ENCODE measurements around the gene HOXA7. TPM values are rescaled to one million over a fixed set of nuclear protein-coding genes. Genes with fewer than 3 reads are reported as not detected.

HOXA7 gene
- total and polyA plus RNA-seq, 9 donors, result 0.23 to 4.5 (median 0.75) TPM

DNA sequence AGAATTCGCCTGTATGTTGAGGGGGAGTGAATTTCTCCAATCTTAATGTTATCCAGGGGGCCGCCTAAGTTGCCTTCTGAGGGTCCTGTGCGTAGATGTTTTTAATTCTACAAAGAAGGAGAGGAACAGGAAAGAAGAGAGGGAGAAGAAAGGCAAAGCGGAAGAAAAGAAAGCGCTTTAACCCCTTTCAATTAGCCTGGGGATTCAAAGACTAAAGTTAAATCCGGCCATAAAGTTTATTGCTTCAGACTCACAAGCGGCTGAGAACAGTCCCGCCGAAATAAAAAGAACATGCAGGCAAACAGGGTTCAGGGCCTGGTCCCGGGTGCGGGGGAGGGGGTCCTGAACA, 17.5 kb downstream of the HOXA7 start:
- H3K27ac ChIP-seq, result no peak overlapping the region
- peak overlapping the region; percentile 24 for H3K4me3 ChIP-seq
- no peaks in the 10 kb centered on the region for H3K36me3 ChIP-seq
- 65 to 87% (median 68%) methylated on average over 11 of the region's 11 CpGs for WGBS, 3 donors
- intact Hi-C loops (cut with DNase I), result no loop called here
- DNase-seq, result no peak
- peaks cover 1% of the 10 kb centered on the region for H3K4me1 ChIP-seq (ENCODE audit: insufficient read depth)
- TF ChIP-seq EP300 (IDR thresholded peaks at IDR 0.05) (no peak), POLR2A (IDR thresholded peaks at IDR 0.05) (no peak)
- TF ChIP-seq, protein P1, sequence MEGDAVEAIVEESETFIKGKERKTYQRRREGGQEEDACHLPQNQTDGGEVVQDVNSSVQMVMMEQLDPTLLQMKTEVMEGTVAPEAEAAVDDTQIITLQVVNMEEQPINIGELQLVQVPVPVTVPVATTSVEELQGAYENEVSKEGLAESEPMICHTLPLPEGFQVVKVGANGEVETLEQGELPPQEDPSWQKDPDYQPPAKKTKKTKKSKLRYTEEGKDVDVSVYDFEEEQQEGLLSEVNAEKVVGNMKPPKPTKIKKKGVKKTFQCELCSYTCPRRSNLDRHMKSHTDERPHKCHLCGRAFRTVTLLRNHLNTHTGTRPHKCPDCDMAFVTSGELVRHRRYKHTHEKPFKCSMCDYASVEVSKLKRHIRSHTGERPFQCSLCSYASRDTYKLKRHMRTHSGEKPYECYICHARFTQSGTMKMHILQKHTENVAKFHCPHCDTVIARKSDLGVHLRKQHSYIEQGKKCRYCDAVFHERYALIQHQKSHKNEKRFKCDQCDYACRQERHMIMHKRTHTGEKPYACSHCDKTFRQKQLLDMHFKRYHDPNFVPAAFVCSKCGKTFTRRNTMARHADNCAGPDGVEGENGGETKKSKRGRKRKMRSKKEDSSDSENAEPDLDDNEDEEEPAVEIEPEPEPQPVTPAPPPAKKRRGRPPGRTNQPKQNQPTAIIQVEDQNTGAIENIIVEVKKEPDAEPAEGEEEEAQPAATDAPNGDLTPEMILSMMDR (IDR thresholded peaks at IDR 0.05), result no peak
- H3K9me3 ChIP-seq, result no peaks in the 10 kb centered on the region
- H3K27me3 ChIP-seq, result no peaks in the 10 kb centered on the region

DNA sequence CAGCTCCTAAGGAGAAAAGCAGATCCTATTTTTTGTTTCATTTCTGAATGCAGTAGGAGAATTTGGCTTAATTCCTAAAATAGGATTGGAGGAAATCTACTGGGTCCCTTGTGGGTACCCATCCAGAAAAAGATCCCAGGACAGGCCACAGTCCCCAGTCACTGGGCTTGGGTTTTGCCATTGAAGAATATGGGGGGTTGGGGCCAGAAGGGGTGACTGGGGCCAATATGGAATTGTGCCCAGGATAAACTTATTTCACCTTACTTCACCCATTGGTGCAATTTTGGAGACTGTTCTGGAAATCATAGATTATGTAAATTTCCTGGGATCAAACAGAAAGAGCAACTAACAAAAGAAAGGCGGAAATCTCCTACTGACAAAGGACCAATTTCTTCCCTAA, 18.0 kb downstream of the HOXA7 start:
- H3K36me3 ChIP-seq, result no peaks in the 10 kb centered on the region
- DNase-seq, result no peak
- intact Hi-C loops (cut with DNase I), result no loop called here
- WGBS, 3 donors, result 95 to 97% (median 95%) methylated on average over 1 of the region's 1 CpG
- no peaks in the 10 kb centered on the region for H3K27me3 ChIP-seq
- no peaks in the 10 kb centered on the region for H3K9me3 ChIP-seq
- H3K4me3 ChIP-seq, result no peak overlapping the region
- no peak overlapping the region for H3K27ac ChIP-seq
- TF ChIP-seq EP300 (IDR thresholded peaks at IDR 0.05), result no peak
- no peak for TF ChIP-seq POLR2A (IDR thresholded peaks at IDR 0.05)
- TF ChIP-seq, protein P1 (IDR thresholded peaks at IDR 0.05), result no peak
- no peaks in the 10 kb centered on the region for H3K4me1 ChIP-seq (ENCODE audit: insufficient read depth)

DNA sequence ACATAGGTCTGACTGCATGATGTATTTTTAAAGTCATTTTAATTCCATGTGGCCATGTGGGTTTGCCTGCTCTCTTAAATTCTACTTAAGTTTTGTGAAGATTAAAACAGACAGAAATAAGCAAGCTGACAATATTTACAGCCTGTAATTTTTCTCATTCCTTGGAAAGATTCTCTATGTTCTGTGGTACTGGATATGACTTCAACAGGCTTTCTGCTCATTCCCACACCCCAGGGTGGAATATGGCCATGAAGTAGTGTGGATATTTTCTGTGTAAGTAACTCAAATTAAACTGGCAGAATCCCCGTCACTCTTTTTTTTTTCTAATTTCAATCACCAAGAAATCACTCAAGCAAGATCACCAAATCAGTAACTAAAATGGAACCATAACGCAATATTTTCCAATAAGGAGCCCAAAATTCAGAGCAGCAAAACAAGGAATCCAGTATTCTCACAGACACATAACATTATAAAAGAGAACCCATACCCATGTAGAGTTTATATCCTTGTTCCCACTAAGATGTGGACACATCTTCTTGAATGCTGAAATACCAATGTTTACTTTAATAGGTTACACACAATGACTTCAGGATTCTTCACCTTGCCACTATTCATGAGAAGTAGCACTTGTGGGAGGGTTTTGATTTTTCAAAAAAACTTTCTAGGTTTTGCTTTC, 18.7 kb downstream of the HOXA7 start:
- H3K4me3 ChIP-seq, result no peak overlapping the region
- H3K27ac ChIP-seq, result no peak overlapping the region
- no peaks in the 10 kb centered on the region for H3K9me3 ChIP-seq
- TF ChIP-seq EP300 (IDR thresholded peaks at IDR 0.05) (no peak), POLR2A (IDR thresholded peaks at IDR 0.05) (no peak)
- TF ChIP-seq, protein P1 (IDR thresholded peaks at IDR 0.05), result no peak
- no peak for DNase-seq
- no peaks in the 10 kb centered on the region for H3K36me3 ChIP-seq
- intact Hi-C loops (cut with DNase I), result no loop called here
- 82 to 89% (median 85%) methylated on average over 2 of the region's 2 CpGs for WGBS, 3 donors
- H3K27me3 ChIP-seq, result no peaks in the 10 kb centered on the region
- H3K4me1 ChIP-seq (ENCODE audit: insufficient read depth), result no peaks in the 10 kb centered on the region

DNA sequence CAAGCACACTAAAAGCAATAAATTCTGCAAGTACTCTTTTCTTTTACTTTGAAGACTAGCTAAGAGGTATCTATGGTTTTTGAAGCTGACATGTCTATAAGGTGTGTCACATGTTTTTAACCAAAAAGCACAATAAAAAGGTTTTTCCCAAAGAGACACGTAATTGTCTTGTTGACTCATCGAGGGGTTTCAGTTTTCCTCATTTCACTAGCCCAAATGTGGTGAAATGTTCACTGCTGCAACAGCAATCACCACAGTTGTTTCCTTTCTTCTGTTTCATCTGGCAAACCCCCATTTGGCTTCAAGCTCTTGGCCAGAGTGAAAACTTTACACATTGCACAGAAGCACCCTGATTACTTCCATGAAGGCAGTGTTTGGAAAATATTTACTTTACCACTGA, 22.1 kb downstream of the HOXA7 start:
- Histone ChIP-seq H3K27ac (no peak overlapping the region), H3K9me3 (no peaks in the 10 kb centered on the region), H3K4me3 (no peak overlapping the region), H3K36me3 (no peaks in the 10 kb centered on the region), H3K4me1 (ENCODE audit: insufficient read depth) (peaks cover 6% of the 10 kb centered on the region), H3K27me3 (no peaks in the 10 kb centered on the region)
- WGBS, 3 donors, result 33 to 48% (median 45%) methylated on average over 2 of the region's 2 CpGs
- TF ChIP-seq, protein P1 (IDR thresholded peaks at IDR 0.05), result no peak
- TF ChIP-seq EP300 (IDR thresholded peaks at IDR 0.05) (no peak), POLR2A (IDR thresholded peaks at IDR 0.05) (no peak)
- intact Hi-C loops (cut with DNase I), result loop anchor here in 1 of 4 donors (5.0 kb wide), 1 partner anchor 277 kb away; no protein-coding TSS in a partner anchor
- DNase-seq, result no peak

Measured in ovary (tissue), 9 donors.